Measurements from ENCODE around the gene MLLT10. TPM values are rescaled to one million over a fixed set of nuclear protein-coding genes. Genes with fewer than 3 reads are reported as not detected.

The MLLT10 gene
- total RNA-seq, 2 experiments from 2014 or later: 43.0 to 49.9 TPM

- H3K9me3 Mint-ChIP-seq: no peaks in the 10 kb centered on the region
- no peak for DNase-seq
- H3K27ac Mint-ChIP-seq: no peak overlapping the region
- peaks cover 13% of the 10 kb centered on the region for H3K4me1 Mint-ChIP-seq
- ChIA-PET POLR2A (no interaction called here), CTCF (interaction anchor here (1.0 kb wide), 1 partner anchor 162 kb away, joined by 3 read pairs; no protein-coding TSS in a partner anchor)
- H3K27me3 Mint-ChIP-seq: no peaks in the 10 kb centered on the region
- no peak overlapping the region for H3K4me3 Mint-ChIP-seq
- H3K36me3 Mint-ChIP-seq (ENCODE audit: low read depth): peaks cover 11% of the 10 kb centered on the region
Observed at GRCh38 chr10:21749788-21750187, 215.8 kb downstream of the MLLT10 start.

- H3K4me3 Mint-ChIP-seq: no peak overlapping the region
- H3K27me3 Mint-ChIP-seq: no peaks in the 10 kb centered on the region
- DNase-seq: no peak
- peaks cover 10% of the 10 kb centered on the region for H3K36me3 Mint-ChIP-seq (ENCODE audit: low read depth)
- ChIA-PET POLR2A (no interaction called here), CTCF (no interaction called here)
- no peak overlapping the region for H3K27ac Mint-ChIP-seq
- no peaks in the 10 kb centered on the region for H3K9me3 Mint-ChIP-seq
- H3K4me1 Mint-ChIP-seq: peaks cover 11% of the 10 kb centered on the region
Observed at GRCh38 chr10:21750424-21750823, 216.4 kb downstream of the MLLT10 start.

- Mint-ChIP-seq H3K4me1 (peaks cover 6% of the 10 kb centered on the region), H3K36me3 (ENCODE audit: low read depth) (peaks cover 10% of the 10 kb centered on the region), H3K9me3 (no peaks in the 10 kb centered on the region), H3K27me3 (no peaks in the 10 kb centered on the region), H3K4me3 (no peak overlapping the region), H3K27ac (no peak overlapping the region)
- POLR2A ChIA-PET: no interaction called here
- CTCF ChIA-PET: no interaction called here
- DNase-seq: no peak
Observed at GRCh38 chr10:21751341-21752310, 217.6 kb downstream of the MLLT10 start.

- peaks cover 2% of the 10 kb centered on the region for H3K36me3 Mint-ChIP-seq (ENCODE audit: low read depth)
- H3K4me3 Mint-ChIP-seq: no peak overlapping the region
- no peaks in the 10 kb centered on the region for H3K9me3 Mint-ChIP-seq
- ChIA-PET CTCF (no interaction called here), POLR2A (no interaction called here)
- no peak for DNase-seq
- no peaks in the 10 kb centered on the region for H3K4me1 Mint-ChIP-seq
- H3K27me3 Mint-ChIP-seq: no peaks in the 10 kb centered on the region
- H3K27ac Mint-ChIP-seq: no peak overlapping the region
Observed at GRCh38 chr10:21753497-21754270, 219.7 kb downstream of the MLLT10 start.

- DNase-seq: no peak
- peaks cover 6% of the 10 kb centered on the region for H3K36me3 Mint-ChIP-seq (ENCODE audit: low read depth)
- no peak overlapping the region for H3K27ac Mint-ChIP-seq
- ChIA-PET POLR2A (no interaction called here), CTCF (no interaction called here)
- no peaks in the 10 kb centered on the region for H3K9me3 Mint-ChIP-seq
- no peak overlapping the region for H3K4me3 Mint-ChIP-seq
- H3K4me1 Mint-ChIP-seq: no peaks in the 10 kb centered on the region
- no peaks in the 10 kb centered on the region for H3K27me3 Mint-ChIP-seq
Observed at GRCh38 chr10:21754410-21755011, 220.5 kb downstream of the MLLT10 start.

GRCh38 chr10:21756707-21757106 is 222.7 kb downstream of the MLLT10 start:
- Mint-ChIP-seq H3K9me3 (no peaks in the 10 kb centered on the region), H3K4me3 (no peak overlapping the region), H3K27ac (no peak overlapping the region), H3K4me1 (no peaks in the 10 kb centered on the region), H3K27me3 (no peaks in the 10 kb centered on the region), H3K36me3 (ENCODE audit: low read depth) (peaks cover 6% of the 10 kb centered on the region)
- CTCF ChIA-PET: no interaction called here
- DNase-seq: no peak
- POLR2A ChIA-PET: no interaction called here

- ChIA-PET CTCF (no interaction called here), POLR2A (no interaction called here)
- Mint-ChIP-seq H3K4me1 (no peaks in the 10 kb centered on the region), H3K36me3 (ENCODE audit: low read depth) (peaks cover 6% of the 10 kb centered on the region), H3K27me3 (no peaks in the 10 kb centered on the region), H3K27ac (no peak overlapping the region), H3K4me3 (no peak overlapping the region), H3K9me3 (no peaks in the 10 kb centered on the region)
- DNase-seq: no peak
Observed at GRCh38 chr10:21757185-21757901, 223.3 kb downstream of the MLLT10 start.

GRCh38 chr10:21758239-21758638 is 224.2 kb downstream of the MLLT10 start:
- Mint-ChIP-seq H3K27ac (no peak overlapping the region), H3K4me1 (no peaks in the 10 kb centered on the region), H3K9me3 (no peaks in the 10 kb centered on the region), H3K4me3 (no peak overlapping the region), H3K27me3 (no peaks in the 10 kb centered on the region), H3K36me3 (ENCODE audit: low read depth) (peaks cover 8% of the 10 kb centered on the region)
- ChIA-PET POLR2A (interaction anchor here (0.6 kb wide), 1 partner anchor 565 kb away, joined by 3 read pairs; no protein-coding TSS in a partner anchor), CTCF (no interaction called here)
- no peak for DNase-seq

- no peaks in the 10 kb centered on the region for H3K4me1 Mint-ChIP-seq
- H3K36me3 Mint-ChIP-seq (ENCODE audit: low read depth): peaks cover 9% of the 10 kb centered on the region
- H3K27ac Mint-ChIP-seq: no peak overlapping the region
- H3K9me3 Mint-ChIP-seq: no peaks in the 10 kb centered on the region
- H3K27me3 Mint-ChIP-seq: no peaks in the 10 kb centered on the region
- H3K4me3 Mint-ChIP-seq: no peak overlapping the region
- DNase-seq: no peak
- CTCF ChIA-PET: no interaction called here
- POLR2A ChIA-PET: interaction anchor here (0.6 kb wide), 1 partner anchor 565 kb away, joined by 3 read pairs; no protein-coding TSS in a partner anchor
Observed at GRCh38 chr10:21758696-21759095, 224.7 kb downstream of the MLLT10 start.

- no peak overlapping the region for H3K27ac Mint-ChIP-seq
- no peaks in the 10 kb centered on the region for H3K4me1 Mint-ChIP-seq
- no peak overlapping the region for H3K4me3 Mint-ChIP-seq
- no peak for DNase-seq
- no peaks in the 10 kb centered on the region for H3K9me3 Mint-ChIP-seq
- CTCF ChIA-PET: no interaction called here
- POLR2A ChIA-PET: no interaction called here
- H3K36me3 Mint-ChIP-seq (ENCODE audit: low read depth): peaks cover 12% of the 10 kb centered on the region
- H3K27me3 Mint-ChIP-seq: no peaks in the 10 kb centered on the region
Observed at GRCh38 chr10:21759232-21759631, 225.2 kb downstream of the MLLT10 start.

GRCh38 chr10:21760332-21760731 is 226.3 kb downstream of the MLLT10 start:
- H3K36me3 Mint-ChIP-seq (ENCODE audit: low read depth): peaks cover 10% of the 10 kb centered on the region
- DNase-seq: no peak
- H3K4me1 Mint-ChIP-seq: peaks cover 5% of the 10 kb centered on the region
- ChIA-PET POLR2A (interaction anchor here (0.7 kb wide), 1 partner anchor 14 kb away, joined by 3 read pairs; no protein-coding TSS in a partner anchor), CTCF (no interaction called here)
- H3K4me3 Mint-ChIP-seq: no peak overlapping the region
- no peaks in the 10 kb centered on the region for H3K9me3 Mint-ChIP-seq
- no peak overlapping the region for H3K27ac Mint-ChIP-seq
- H3K27me3 Mint-ChIP-seq: no peaks in the 10 kb centered on the region

- no peak for DNase-seq
- H3K27ac Mint-ChIP-seq: peak overlapping the region; percentile 37
- H3K27me3 Mint-ChIP-seq: no peaks in the 10 kb centered on the region
- H3K9me3 Mint-ChIP-seq: no peaks in the 10 kb centered on the region
- peaks cover 6% of the 10 kb centered on the region for H3K4me1 Mint-ChIP-seq
- no peak overlapping the region for H3K4me3 Mint-ChIP-seq
- CTCF ChIA-PET: no interaction called here
- peaks cover 6% of the 10 kb centered on the region for H3K36me3 Mint-ChIP-seq (ENCODE audit: low read depth)
- POLR2A ChIA-PET: no interaction called here
Observed at GRCh38 chr10:21764466-21765189, 230.6 kb downstream of the MLLT10 start.

Measured in activated CD4-positive, alpha-beta memory T cell treated with anti-CD3 and anti-CD28 coated beads, Interleukin-2, amount 10 ng/mL, durations not matched to agents 7 days and 5 days (primary cell).